RWPE2 (cell line): Measurements from ENCODE around the gene AIM2.

ENCODE experiments used
- ATAC-seq: fragments of 200-7000 bp; cut with Tn5 transposase; 3 replicates; pipeline ENCODE4 v1.9.1; 2021; ENCODE audit warnings: low read depth
- DNase-seq: peaks from one replicate; pipeline ENCODE4 v3.0.0-alpha.2; 2020; ENCODE audit warnings: low spot score
- H3K27ac ChIP-seq: fragments of 450-650 bp; 2 replicates; pipeline ENCODE4 v1.5.1; 2017; ENCODE audit warnings: mild to moderate bottlenecking; ENCODE audit not compliant: poor library complexity, severe bottlenecking
- H3K27me3 ChIP-seq: fragments of 250-450 bp; sonication (Bioruptor Pico); 2 replicates; pipeline ENCODE4 v1.5.1; 2021; ENCODE audit warnings: mild to moderate bottlenecking, moderate library complexity; ENCODE audit not compliant: insufficient read depth, poor library complexity, severe bottlenecking
- H3K36me3 ChIP-seq: fragments of 250-450 bp; sonication (Bioruptor Pico); 2 replicates; pipeline ENCODE4 v1.5.1; 2020; ENCODE audit warnings: low read depth, mild to moderate bottlenecking, moderate library complexity
- H3K4me1 ChIP-seq: fragments of 250-450 bp; sonication (Bioruptor Pico); 2 replicates; pipeline ENCODE4 v1.5.1; 2021; ENCODE audit warnings: mild to moderate bottlenecking, moderate library complexity; ENCODE audit not compliant: insufficient read depth, poor library complexity, severe bottlenecking
- H3K4me3 ChIP-seq: fragments of 250-450 bp; sonication (Bioruptor Pico); 2 replicates; pipeline ENCODE4 v1.5.1; 2021; ENCODE audit warnings: mild to moderate bottlenecking, moderate library complexity; ENCODE audit not compliant: severe bottlenecking
- H3K9me3 ChIP-seq: fragments of 250-450 bp; sonication (Bioruptor Pico); 2 replicates; pipeline ENCODE4 v1.5.1; 2021; ENCODE audit warnings: mild to moderate bottlenecking, moderate library complexity; ENCODE audit not compliant: severe bottlenecking
- CTCF ChIP-seq: fragments of 450-650 bp; IDR thresholded peaks from one replicate; pipeline ENCODE4 v1.5.1; 2017; ENCODE audit warnings: mild to moderate bottlenecking, moderate library complexity; ENCODE audit not compliant: poor library complexity, severe bottlenecking

Gene AIM2

GRCh38 chr1:159012495-159012894 is 64.1 kb downstream of the AIM2 start:
- Histone ChIP-seq H3K4me1 (peaks cover 30% of the 10 kb centered on the region), H3K36me3 (peaks cover 40% of the 10 kb centered on the region), H3K4me3 (no peak overlapping the region), H3K9me3 (no peaks in the 10 kb centered on the region), H3K27me3 (no peaks in the 10 kb centered on the region), H3K27ac (peak overlapping the region; percentile 91)
- TF ChIP-seq CTCF, result no peak
- DNase-seq, result no peak
- ATAC-seq, result peak; percentile 34; the same call in 1 of the 3 replicates
